Ovary (tissue), 9 donors: ENCODE results near the gene NRXN2. TPM values are rescaled to one million over a fixed set of nuclear protein-coding genes. Genes with fewer than 3 reads are reported as not detected.
A peak's percentile ranks its signal among the peaks of the same experiment; 100 is the strongest.

Source experiments
- DNase-seq, 5 donors: peaks; one replicate each; pipeline ENCODE4 v3.0.0-alpha.2; 2019 to 2020
- H3K27ac ChIP-seq, 2 donors: fragments of 200-600 bp; one replicate each; pipeline versions ENCODE4 v1.5.1 to v1.8.0; 2019 to 2022
- H3K27me3 ChIP-seq: fragments of 200-600 bp; one replicate; pipeline ENCODE4 v1.8.0; 2022
- H3K36me3 ChIP-seq: fragments of 200-600 bp; sonication (generic); one replicate; pipeline ENCODE4 v1.5.1; 2019
- H3K4me1 ChIP-seq: one replicate; pipeline ENCODE4 v1.8.1; 2013; ENCODE audit warnings: mild to moderate bottlenecking, moderate library complexity; ENCODE audit not compliant: insufficient read depth
- H3K4me3 ChIP-seq: fragments of 200-600 bp; sonication (generic); one replicate; pipeline ENCODE4 v1.5.1; 2017
- H3K9me3 ChIP-seq, 2 donors: fragments of 200-600 bp in 1 of 2; sonication (generic) in 1 of 2; one replicate each; pipeline versions ENCODE4 v1.5.1 to v1.8.1; 2013 to 2019; ENCODE audit warnings: mild to moderate bottlenecking in 1 of 2, moderate library complexity in 1 of 2
- CTCF ChIP-seq, 3 donors: fragments of 450-650 bp in 2 of 3; fragments of 200-600 bp in 1 of 3; IDR thresholded peaks; one replicate each; pipeline versions ENCODE4 v1.5.1 to v1.8.0; 2016 to 2022; ENCODE audit warnings: antibody characterized with exemption in 3 of 3, mild to moderate bottlenecking in 1 of 3
- EP300 ChIP-seq: sonication (generic); formaldehyde crosslinking; IDR thresholded peaks from one replicate; pipeline ENCODE4 v1.6.1; 2017; ENCODE audit warnings: antibody characterized with exemption
- POLR2A ChIP-seq: fragments of 450-650 bp; IDR thresholded peaks from one replicate; pipeline ENCODE4 v1.6.1; 2017; ENCODE audit warnings: antibody characterized with exemption, mild to moderate bottlenecking, moderate library complexity
- WGBS, 3 donors: extraction: QIAGEN DNeasy Blood & Tissue Kit in 1 of 3; methylation state at CpG; one replicate each; pipeline versions ENCODE4 v1.1.5 to v1.1.7; 2013 to 2017; 5-methylcytosine and 5-hydroxymethylcytosine counted together
- intact Hi-C, 4 donors: fragments of 100-400 bp; cut with DNase I; formaldehyde crosslinking; loops; one replicate each; pipeline versions ENCODE4 v1.11.0 to v1.15.1; 2022 to 2023
- polyA plus RNA-seq, 2 donors: library from polyadenylated mRNA; stranded (reverse); fragments of 200-250 nt in 1 of 2; fragments of 350-450 nt in 1 of 2; fragmentation: Illumina TruSeq in 1 of 2; extraction: RNeasy Lipid Tissue Mini Kit (QIAGEN cat#74804) in 1 of 2; gene quantifications; one replicate each; pipeline ENCODE4 v1.2.3, GENCODE V29; 2013 to 2014
- total RNA-seq, 7 donors: library from RNA; depleted of rRNA in 2 of 7; stranded (reverse); fragments of >200 nt in 2 of 7; fragmentation: NEBNext Ultra II Directional in 3 of 7; extraction: Animal tissue kit (Norgen Biotek cat#: 25700) in 3 of 7; gene quantifications; one replicate each; pipeline versions ENCODE4 v1.1.0 to v1.2.4, GENCODE V29; 2016 to 2023
- donor health status: DM: no; HTN: no; CAD: no; lungs with moderate emphysema.
- donor health status: DM: no; HTN: no; CAD: no.
- donor health status: Bipolar disorder and iron deficiency.
- donor health status: DM: yes; HTN: yes; CAD: no.
- donor health status: DM: no; HTN: no; CAD: no.
- donor health status: DM: yes; HTN: yes; CAD: no.

Gene NRXN2
- total and polyA plus RNA-seq, 9 donors, result 6.4 to 64.1 (median 19.7) TPM

GRCh38 chr11:64720640-64721358, 2.2 kb downstream of the NRXN2 start:
- Histone ChIP-seq H3K36me3 (no peaks in the 10 kb centered on the region), H3K9me3 (no peaks in the 10 kb centered on the region), H3K27me3 (no peaks in the 10 kb centered on the region), H3K4me1 (no peaks in the 10 kb centered on the region), H3K4me3 (no peak overlapping the region), H3K27ac (no peak overlapping the region)
- DNase-seq, result peak in 1 of 5 donors; percentile 24
- intact Hi-C loops, result loop anchor here in 1 of 4 donors (5.0 kb wide), 1 partner anchor 33 kb away; no protein-coding TSS in a partner anchor
- 76 to 79% (median 77%) methylated on average over 12 of the region's 12 CpGs for WGBS, 3 donors
- no peak for TF ChIP-seq EP300
- TF ChIP-seq POLR2A, result no peak
- TF ChIP-seq CTCF (IDR thresholded peaks at IDR 0.05), result no peak

- Histone ChIP-seq H3K36me3 (no peaks in the 10 kb centered on the region), H3K27me3 (no peaks in the 10 kb centered on the region)
- intact Hi-C loops, result loop anchor here in 1 of 4 donors (5.0 kb wide), 1 partner anchor 33 kb away; no protein-coding TSS in a partner anchor
Observed at GRCh38 chr11:64720167-64720566, 2.8 kb downstream of the NRXN2 start.

GRCh38 chr11:64719406-64719805, 3.6 kb downstream of the NRXN2 start:
- Histone ChIP-seq H3K9me3 (no peaks in the 10 kb centered on the region), H3K36me3 (no peaks in the 10 kb centered on the region), H3K27ac (no peak overlapping the region), H3K4me1 (no peaks in the 10 kb centered on the region), H3K4me3 (no peak overlapping the region), H3K27me3 (no peaks in the 10 kb centered on the region)
- peak in 1 of 5 donors; percentile 28 for DNase-seq
- WGBS, 3 donors, result 85 to 89% (median 85%) methylated on average over 10 of the region's 10 CpGs
- intact Hi-C loops, result no loop called here
- TF ChIP-seq CTCF (IDR thresholded peaks at IDR 0.05), result no peak
- no peak for TF ChIP-seq POLR2A
- no peak for TF ChIP-seq EP300

More at GRCh38 chr11:64720167-64720566, 2.8 kb downstream of the NRXN2 start:
- H3K4me3 ChIP-seq, result no peak overlapping the region
- H3K4me1 ChIP-seq, result no peaks in the 10 kb centered on the region
- no peaks in the 10 kb centered on the region for H3K9me3 ChIP-seq
- WGBS, 3 donors, result 64 to 76% (median 67%) methylated on average over 9 of the region's 9 CpGs
- no peak overlapping the region for H3K27ac ChIP-seq
- no peak for TF ChIP-seq CTCF (IDR thresholded peaks at IDR 0.05)
- peak in 1 of 5 donors; percentile 33 for DNase-seq

DNA sequence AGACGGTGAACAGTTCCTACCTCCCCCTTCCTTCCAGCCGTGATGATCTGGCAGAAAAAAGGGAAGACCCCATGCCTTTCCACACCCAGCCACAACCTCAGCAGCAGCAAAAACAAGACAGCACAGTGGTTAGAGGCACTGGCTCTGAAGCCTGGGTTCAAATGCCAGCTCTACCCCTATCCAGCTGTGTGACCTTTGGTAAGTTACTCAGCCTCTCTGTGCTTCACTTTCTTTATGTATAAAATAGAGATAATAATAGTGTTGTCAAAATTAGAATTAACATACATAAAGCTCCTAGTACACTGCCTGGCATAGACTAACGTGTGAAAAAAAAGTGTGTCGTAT, 4.2 kb downstream of the NRXN2 start:
- no peaks in the 10 kb centered on the region for H3K27me3 ChIP-seq
- H3K9me3 ChIP-seq, result no peaks in the 10 kb centered on the region
- DNase-seq, result no peak
- no peak overlapping the region for H3K4me3 ChIP-seq
- 46 to 52% (median 49%) methylated on average over 4 of the region's 4 CpGs for WGBS, 3 donors
- no peak for TF ChIP-seq POLR2A
- no peak for TF ChIP-seq EP300
- H3K27ac ChIP-seq, result no peak overlapping the region
- intact Hi-C loops, result no loop called here
- no peaks in the 10 kb centered on the region for H3K4me1 ChIP-seq
- H3K36me3 ChIP-seq, result no peaks in the 10 kb centered on the region

DNA sequence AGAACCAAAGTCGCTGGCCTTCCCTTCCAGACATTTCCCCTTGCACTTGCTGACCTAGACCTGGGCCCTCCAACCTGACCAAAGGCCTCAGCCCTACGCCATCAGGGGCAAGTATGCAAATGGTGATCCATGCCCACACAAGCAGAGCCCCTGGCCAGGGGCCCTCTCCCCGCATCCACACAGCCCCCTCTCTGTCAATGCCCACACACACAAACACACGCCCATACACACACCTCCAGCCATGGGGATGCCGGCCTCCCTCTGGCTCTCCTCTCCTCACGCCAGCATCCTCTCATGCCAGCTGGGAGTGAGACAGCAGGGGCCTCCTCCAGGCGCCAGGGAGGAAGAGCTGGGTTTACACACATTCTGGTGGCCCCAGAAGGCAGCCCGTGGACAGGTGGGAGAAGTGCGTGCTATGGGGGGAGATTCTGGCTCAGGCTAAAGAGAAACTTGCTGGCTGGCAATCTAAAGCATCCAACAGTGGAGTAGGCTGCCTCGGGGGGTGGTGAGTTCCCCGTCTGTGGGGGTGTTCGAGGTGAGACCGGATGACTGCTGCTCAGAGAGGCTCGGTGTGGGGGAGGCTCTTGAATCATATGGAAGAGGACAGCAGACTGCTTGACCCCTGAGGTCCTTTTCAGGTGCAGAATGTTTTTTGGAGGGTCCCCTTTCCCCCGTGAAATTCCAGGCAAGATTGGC, 4.8 kb downstream of the NRXN2 start:
- Histone ChIP-seq H3K27ac (no peak overlapping the region), H3K36me3 (no peaks in the 10 kb centered on the region), H3K4me3 (no peak overlapping the region), H3K4me1 (no peaks in the 10 kb centered on the region), H3K27me3 (no peaks in the 10 kb centered on the region), H3K9me3 (no peaks in the 10 kb centered on the region)
- DNase-seq, result peak in 1 of 5 donors; percentile 16
- 56 to 68% (median 63%) methylated on average over 15 of the region's 15 CpGs for WGBS, 3 donors
- no peak for TF ChIP-seq CTCF (IDR thresholded peaks at IDR 0.05)
- no peak for TF ChIP-seq POLR2A
- TF ChIP-seq EP300, result no peak
- intact Hi-C loops, result no loop called here
